ENCODE measurements around the gene GBE1.

Gene GBE1

GRCh38 chr3:81452418-81452817 is 309.0 kb downstream of the GBE1 start:
- TF ChIP-seq, protein P1, sequence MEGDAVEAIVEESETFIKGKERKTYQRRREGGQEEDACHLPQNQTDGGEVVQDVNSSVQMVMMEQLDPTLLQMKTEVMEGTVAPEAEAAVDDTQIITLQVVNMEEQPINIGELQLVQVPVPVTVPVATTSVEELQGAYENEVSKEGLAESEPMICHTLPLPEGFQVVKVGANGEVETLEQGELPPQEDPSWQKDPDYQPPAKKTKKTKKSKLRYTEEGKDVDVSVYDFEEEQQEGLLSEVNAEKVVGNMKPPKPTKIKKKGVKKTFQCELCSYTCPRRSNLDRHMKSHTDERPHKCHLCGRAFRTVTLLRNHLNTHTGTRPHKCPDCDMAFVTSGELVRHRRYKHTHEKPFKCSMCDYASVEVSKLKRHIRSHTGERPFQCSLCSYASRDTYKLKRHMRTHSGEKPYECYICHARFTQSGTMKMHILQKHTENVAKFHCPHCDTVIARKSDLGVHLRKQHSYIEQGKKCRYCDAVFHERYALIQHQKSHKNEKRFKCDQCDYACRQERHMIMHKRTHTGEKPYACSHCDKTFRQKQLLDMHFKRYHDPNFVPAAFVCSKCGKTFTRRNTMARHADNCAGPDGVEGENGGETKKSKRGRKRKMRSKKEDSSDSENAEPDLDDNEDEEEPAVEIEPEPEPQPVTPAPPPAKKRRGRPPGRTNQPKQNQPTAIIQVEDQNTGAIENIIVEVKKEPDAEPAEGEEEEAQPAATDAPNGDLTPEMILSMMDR (conservative IDR thresholded peaks at IDR 0.05; ENCODE audit: low read depth, low read length), result no peak
- DNase-seq (ENCODE audit: low read depth), result no peak
- H3K4me3 ChIP-seq (ENCODE audit: low read length), result no peak overlapping the region

DNA sequence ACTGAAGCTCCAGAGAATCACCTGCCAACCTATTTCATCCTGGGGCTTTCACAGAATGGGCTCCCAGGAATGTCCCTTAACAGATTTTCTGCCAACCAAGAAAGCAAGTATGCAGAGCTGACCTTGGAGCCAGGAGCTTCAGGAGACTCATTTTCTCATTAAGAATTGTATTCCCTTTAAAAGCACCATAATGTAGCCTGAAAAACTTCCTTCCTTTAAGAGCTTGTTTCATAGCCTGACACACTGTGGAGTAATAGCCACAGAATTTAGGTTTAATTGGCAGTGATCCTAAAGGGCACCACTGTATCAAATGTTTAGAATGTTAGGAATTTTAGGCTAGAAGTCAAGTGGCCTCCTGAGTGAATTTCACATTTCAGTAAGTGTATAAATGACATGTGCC is 309.8 kb downstream of the GBE1 start:
- DNase-seq (ENCODE audit: low read depth), result peak; percentile 62
- no peak overlapping the region for H3K4me3 ChIP-seq (ENCODE audit: low read length)
- TF ChIP-seq, protein P1 (conservative IDR thresholded peaks at IDR 0.05; ENCODE audit: low read depth, low read length), result no peak

GRCh38 chr3:81451140-81451539 is 310.3 kb downstream of the GBE1 start:
- no peak for DNase-seq (ENCODE audit: low read depth)
- no peak overlapping the region for H3K4me3 ChIP-seq (ENCODE audit: low read length)
- TF ChIP-seq, protein P1 (conservative IDR thresholded peaks at IDR 0.05; ENCODE audit: low read depth, low read length), result no peak

DNA sequence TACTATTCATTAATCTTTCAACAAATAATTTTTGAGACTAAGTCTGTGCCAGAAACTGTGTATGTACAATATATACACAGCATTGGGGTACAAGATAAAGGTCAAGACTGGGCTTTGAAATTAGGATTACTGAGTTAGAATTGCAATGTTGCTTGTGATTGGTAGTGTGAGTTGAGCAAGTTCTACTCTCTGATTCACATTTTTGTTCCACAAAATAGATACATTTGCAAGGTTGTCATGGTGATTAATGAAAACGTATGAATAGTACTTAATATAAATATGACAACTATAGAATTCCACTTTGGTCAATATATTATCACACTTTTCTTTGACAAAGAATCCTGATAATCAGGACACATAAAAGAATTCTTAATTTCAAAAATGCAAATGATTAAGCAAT is 314.6 kb downstream of the GBE1 start:
- no peak overlapping the region for H3K4me3 ChIP-seq (ENCODE audit: low read length)
- TF ChIP-seq, protein P1 (conservative IDR thresholded peaks at IDR 0.05; ENCODE audit: low read depth, low read length), result no peak
- no peak for DNase-seq (ENCODE audit: low read depth)

GRCh38 chr3:81445712-81446111 is 315.7 kb downstream of the GBE1 start:
- no peak overlapping the region for H3K4me3 ChIP-seq (ENCODE audit: low read length)
- TF ChIP-seq, protein P1 (conservative IDR thresholded peaks at IDR 0.05; ENCODE audit: low read depth, low read length), result no peak
- no peak for DNase-seq (ENCODE audit: low read depth)

GRCh38 chr3:81444817-81445460 is 316.5 kb downstream of the GBE1 start:
- TF ChIP-seq, protein P1 (conservative IDR thresholded peaks at IDR 0.05; ENCODE audit: low read depth, low read length), result no peak
- DNase-seq (ENCODE audit: low read depth), result no peak
- no peak overlapping the region for H3K4me3 ChIP-seq (ENCODE audit: low read length)

GRCh38 chr3:81443958-81444357 is 317.5 kb downstream of the GBE1 start:
- no peak overlapping the region for H3K4me3 ChIP-seq (ENCODE audit: low read length)
- TF ChIP-seq, protein P1 (conservative IDR thresholded peaks at IDR 0.05; ENCODE audit: low read depth, low read length), result no peak
- DNase-seq (ENCODE audit: low read depth), result no peak

Data from retinal pigment epithelial cell (primary cell).